Smooth muscle cell (in vitro differentiated cells): ENCODE measurements around the gene SYCE1. TPM values are rescaled to one million over a fixed set of nuclear protein-coding genes. Genes with fewer than 3 reads are reported as not detected.
"Not testable (repeated sequence)": the region's sequence is repeated elsewhere in the genome, so short reads cannot be mapped to it uniquely, and the experiment has no call there.

Experiments
- DNase-seq: peaks from one replicate; lab custom pipeline; 2025; ENCODE audit not compliant: unreplicated experiment; lab: John Stamatoyannopoulos, UW
- H2AFZ ChIP-seq: fragments of 200-600 bp; sonication (generic); 2 replicates; pipeline ENCODE4 v1.6.0; 2016; ENCODE audit warnings: antibody characterized with exemption, low read depth, mild to moderate bottlenecking
- H3F3A ChIP-seq: fragments of 200-600 bp; sonication (generic); 2 replicates; pipeline ENCODE4 v1.6.0; 2017; ENCODE audit warnings: antibody characterized with exemption, low read depth
- H3K27ac ChIP-seq: fragments of 200-600 bp; sonication (generic); 2 replicates; pipeline ENCODE4 v1.5.1; 2016; ENCODE audit warnings: low read depth, mild to moderate bottlenecking
- H3K27me3 ChIP-seq: fragments of 200-600 bp; sonication (generic); 2 replicates; pipeline ENCODE4 v1.6.1; 2016; ENCODE audit warnings: low read depth, mild to moderate bottlenecking
- H3K36me3 ChIP-seq: fragments of 200-600 bp; sonication (generic); 2 replicates; pipeline ENCODE4 v1.5.1; 2016; ENCODE audit warnings: low read depth
- H3K4me1 ChIP-seq: fragments of 200-600 bp; sonication (generic); 2 replicates; pipeline ENCODE4 v1.5.1; 2016; ENCODE audit warnings: low read depth
- H3K4me2 ChIP-seq: fragments of 200-600 bp; sonication (generic); 2 replicates; pipeline ENCODE4 v1.6.0; 2016; ENCODE audit warnings: mild to moderate bottlenecking
- H3K4me3 ChIP-seq: fragments of 200-600 bp; sonication (generic); 2 replicates; pipeline ENCODE4 v1.5.1; 2016; ENCODE audit warnings: mild to moderate bottlenecking
- H3K79me2 ChIP-seq: fragments of 200-600 bp; sonication (generic); 2 replicates; pipeline ENCODE4 v1.6.0; 2016; ENCODE audit warnings: low read depth, mild to moderate bottlenecking
- H3K9ac ChIP-seq: fragments of 200-600 bp; sonication (generic); 2 replicates; pipeline ENCODE4 v1.6.0; 2016; ENCODE audit warnings: low read depth
- H3K9me3 ChIP-seq: fragments of 200-600 bp; sonication (generic); replicated peaks from 2 replicates; pipeline ENCODE4 v1.5.1; 2016; ENCODE audit warnings: low read depth
- H4K20me1 ChIP-seq: fragments of 200-600 bp; sonication (generic); 2 replicates; pipeline ENCODE4 v1.6.0; 2016; ENCODE audit warnings: low read depth
- WGBS: methylation state at CpG from one replicate; pipeline ENCODE4 v1.1.7; 2016; ENCODE audit warnings: low lambda C conversion rate; 5-methylcytosine and 5-hydroxymethylcytosine counted together
- polyA plus RNA-seq: library from polyadenylated mRNA; unstranded; fragments of >200 nt; fragmentation: Nextera tagmentation; extraction: Ambion mirVana; gene quantifications from 2 replicates; pipeline ENCODE4 v1.2.1, GENCODE V29; 2016
- total RNA-seq: library from RNA; depleted of rRNA; stranded (reverse); fragments of >200 nt; gene quantifications from 2 replicates; pipeline ENCODE4 v1.2.3, GENCODE V29; 2014
- TF ChIP-seq, protein P1 (sequence below): fragments of 200-600 bp; sonication (generic); IDR thresholded peaks from 2 replicates; pipeline ENCODE4 v1.5.1; 2017; ENCODE audit warnings: borderline replicate concordance, mild to moderate bottlenecking, antibody characterized with exemption; ENCODE audit not compliant: insufficient read depth, poor library complexity, severe bottlenecking

SYCE1 gene
- total and polyA plus RNA-seq, 2 experiments from 2014 or later: 0.13 TPM; not detected in 1

DNA sequence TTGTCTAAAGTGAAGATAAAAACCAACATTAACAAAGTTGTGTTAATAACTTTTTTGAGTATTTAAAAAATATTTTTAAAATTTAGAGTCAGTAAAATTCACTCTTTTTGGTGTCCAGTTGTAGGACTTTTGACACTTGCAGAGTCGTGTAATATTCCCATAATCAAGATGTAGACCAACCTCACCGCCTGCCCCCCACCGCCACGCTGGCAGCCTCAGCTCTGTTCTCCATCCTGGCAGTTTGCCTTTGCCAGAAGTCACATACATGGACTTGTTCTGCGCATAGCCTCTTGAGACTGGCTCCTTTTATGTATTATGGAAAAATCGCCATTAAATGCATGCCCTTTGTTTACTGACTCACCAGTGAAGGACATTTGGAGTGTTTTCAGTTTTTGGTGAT, 27.3 kb upstream of the SYCE1 start:
- Histone ChIP-seq H3K4me2 (no peak overlapping the region), H3K27ac (no peak overlapping the region), H3K9ac (no peak overlapping the region), H3K27me3 (no peaks in the 10 kb centered on the region), H3K4me3 (no peak overlapping the region), H3K9me3 (peaks cover 12% of the 10 kb centered on the region), H2AFZ (no peak overlapping the region), H3K36me3 (no peaks in the 10 kb centered on the region), H3K79me2 (no peaks in the 10 kb centered on the region), H3F3A (no peaks in the 10 kb centered on the region), H3K4me1 (no peaks in the 10 kb centered on the region), H4K20me1 (no peaks in the 10 kb centered on the region)
- 45% methylated on average over 6 of the region's 6 CpGs for WGBS
- TF ChIP-seq, protein P1, sequence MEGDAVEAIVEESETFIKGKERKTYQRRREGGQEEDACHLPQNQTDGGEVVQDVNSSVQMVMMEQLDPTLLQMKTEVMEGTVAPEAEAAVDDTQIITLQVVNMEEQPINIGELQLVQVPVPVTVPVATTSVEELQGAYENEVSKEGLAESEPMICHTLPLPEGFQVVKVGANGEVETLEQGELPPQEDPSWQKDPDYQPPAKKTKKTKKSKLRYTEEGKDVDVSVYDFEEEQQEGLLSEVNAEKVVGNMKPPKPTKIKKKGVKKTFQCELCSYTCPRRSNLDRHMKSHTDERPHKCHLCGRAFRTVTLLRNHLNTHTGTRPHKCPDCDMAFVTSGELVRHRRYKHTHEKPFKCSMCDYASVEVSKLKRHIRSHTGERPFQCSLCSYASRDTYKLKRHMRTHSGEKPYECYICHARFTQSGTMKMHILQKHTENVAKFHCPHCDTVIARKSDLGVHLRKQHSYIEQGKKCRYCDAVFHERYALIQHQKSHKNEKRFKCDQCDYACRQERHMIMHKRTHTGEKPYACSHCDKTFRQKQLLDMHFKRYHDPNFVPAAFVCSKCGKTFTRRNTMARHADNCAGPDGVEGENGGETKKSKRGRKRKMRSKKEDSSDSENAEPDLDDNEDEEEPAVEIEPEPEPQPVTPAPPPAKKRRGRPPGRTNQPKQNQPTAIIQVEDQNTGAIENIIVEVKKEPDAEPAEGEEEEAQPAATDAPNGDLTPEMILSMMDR: no peak
- DNase-seq: no peak

DNA sequence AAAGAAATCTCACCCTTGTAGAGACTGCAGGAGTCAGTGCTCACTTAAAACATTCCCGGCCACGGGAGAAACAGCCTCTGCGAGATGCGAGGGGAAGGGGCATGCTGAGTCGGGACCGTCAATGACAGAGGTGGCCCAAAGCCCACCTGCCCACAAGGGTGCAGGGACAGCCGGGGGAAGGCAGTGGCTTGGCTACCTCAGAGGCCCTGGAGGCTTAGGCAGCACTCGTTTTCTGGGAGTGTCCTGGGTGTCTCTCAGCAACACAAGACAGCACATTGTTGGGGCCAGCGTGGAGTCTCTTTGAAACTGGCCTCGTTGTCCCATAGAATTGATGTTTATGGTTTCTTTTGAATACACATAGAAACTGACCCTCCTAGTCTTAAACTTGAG, 25.6 kb upstream of the SYCE1 start:
- TF ChIP-seq, protein P1: no peak
- no peaks in the 10 kb centered on the region for H3K36me3 ChIP-seq
- no peak overlapping the region for H3K27ac ChIP-seq
- no peak overlapping the region for H3K4me3 ChIP-seq
- H3K27me3 ChIP-seq: no peaks in the 10 kb centered on the region
- H3K9ac ChIP-seq: no peak overlapping the region
- 74% methylated on average over 10 of the region's 10 CpGs for WGBS
- H3K9me3 ChIP-seq: peaks cover 1% of the 10 kb centered on the region
- no peaks in the 10 kb centered on the region for H3F3A ChIP-seq
- DNase-seq: no peak
- H3K4me1 ChIP-seq: no peaks in the 10 kb centered on the region
- H3K79me2 ChIP-seq: no peaks in the 10 kb centered on the region
- H4K20me1 ChIP-seq: no peaks in the 10 kb centered on the region
- no peak overlapping the region for H3K4me2 ChIP-seq
- H2AFZ ChIP-seq: no peak overlapping the region

DNA sequence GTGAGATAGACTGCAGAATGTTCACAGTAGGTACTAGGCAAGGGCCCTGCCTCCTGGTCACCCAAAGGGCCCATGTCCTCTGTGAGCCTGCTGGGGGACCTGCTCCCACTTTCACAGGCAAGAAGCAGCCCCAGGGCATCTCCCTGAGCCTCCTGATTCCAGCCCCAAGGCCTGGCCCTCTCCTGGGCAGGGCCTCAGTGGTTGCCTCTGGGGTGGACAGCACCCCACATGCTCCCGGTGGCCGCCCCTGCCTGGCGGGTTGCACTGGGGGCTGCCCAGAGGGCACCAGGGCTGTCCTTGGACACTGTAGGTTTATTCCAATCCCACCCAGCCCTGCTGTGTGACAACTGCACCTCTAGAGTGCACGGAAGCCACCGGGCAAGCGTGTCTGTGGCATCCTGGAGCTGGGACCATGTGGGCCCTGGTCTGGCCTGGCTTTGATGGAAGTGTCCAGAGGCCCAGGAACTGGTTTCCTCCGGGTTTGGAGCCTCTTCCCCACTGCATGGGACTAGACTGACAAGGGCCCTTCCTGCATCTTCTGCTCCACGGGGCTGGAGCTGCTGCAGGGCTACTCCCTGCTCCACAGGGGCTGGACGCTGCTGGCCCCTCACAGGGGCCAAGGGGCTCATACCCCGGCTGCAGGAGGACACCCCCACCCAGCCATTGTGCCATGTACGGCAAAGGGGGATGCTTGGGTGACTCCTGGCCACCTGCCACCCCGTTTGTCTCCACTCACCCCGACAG, 25.0 kb upstream of the SYCE1 start:
- Histone ChIP-seq H3K79me2 (no peaks in the 10 kb centered on the region), H3K4me3 (no peak overlapping the region), H3K4me1 (no peaks in the 10 kb centered on the region), H2AFZ (no peak overlapping the region), H3K9ac (no peak overlapping the region), H3F3A (no peaks in the 10 kb centered on the region), H3K36me3 (no peaks in the 10 kb centered on the region), H3K27me3 (no peaks in the 10 kb centered on the region), H3K9me3 (no peaks in the 10 kb centered on the region), H3K27ac (no peak overlapping the region), H4K20me1 (no peaks in the 10 kb centered on the region), H3K4me2 (no peak overlapping the region)
- TF ChIP-seq, protein P1: no peak
- no peak for DNase-seq
- WGBS: 72% methylated on average over 13 of the region's 13 CpGs

DNA sequence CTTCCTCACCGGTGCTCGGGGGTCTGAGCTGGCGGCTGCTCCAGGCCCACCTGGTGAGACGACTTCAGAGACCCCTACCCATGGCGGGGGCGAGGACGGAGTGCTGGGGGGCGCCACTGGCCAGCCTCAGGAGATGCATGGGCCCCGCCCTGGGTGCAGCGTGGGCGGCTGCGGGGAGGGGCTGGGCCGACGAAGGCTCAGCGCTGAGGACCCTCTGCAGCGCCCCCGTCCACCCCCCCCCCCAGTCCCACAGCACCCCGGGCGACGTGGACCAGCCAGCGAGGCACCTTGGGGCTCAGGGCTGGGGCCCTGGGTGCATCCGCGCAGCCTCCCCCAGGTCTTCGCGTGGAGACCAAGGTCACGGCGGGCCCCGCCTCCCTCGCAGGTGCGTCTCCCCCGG, 11.7 kb upstream of the SYCE1 start:
- H3K27me3 ChIP-seq, H3K4me3 ChIP-seq, H3K9ac ChIP-seq, H3F3A ChIP-seq, H3K9me3 ChIP-seq, H3K79me2 ChIP-seq, H2AFZ ChIP-seq, H3K4me1 ChIP-seq, H4K20me1 ChIP-seq, H3K36me3 ChIP-seq, DNase-seq, H3K27ac ChIP-seq, H3K4me2 ChIP-seq: not testable (repeated sequence)
- no CpG with 5 or more reads among the region's 31 CpGs for WGBS

DNA sequence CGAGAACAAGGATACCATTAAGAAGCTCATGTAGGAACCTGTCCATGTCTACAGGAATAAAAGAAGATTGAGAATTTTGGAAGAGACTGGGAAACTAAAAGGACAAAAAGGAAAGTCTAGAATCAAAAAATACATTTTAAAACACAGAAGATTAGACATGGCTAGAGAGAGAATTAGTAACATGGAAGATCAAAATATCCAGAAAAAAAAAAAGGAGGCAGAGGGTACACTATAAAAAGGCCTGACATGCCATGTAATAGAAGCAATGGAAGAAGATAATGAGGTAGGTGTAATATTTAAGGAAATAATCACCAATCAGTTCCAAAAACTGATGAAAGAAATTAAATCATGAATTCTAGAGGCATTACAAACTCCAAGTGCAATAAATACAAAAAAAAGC, 8.1 kb upstream of the SYCE1 start:
- not testable (repeated sequence) for H3K36me3 ChIP-seq, H4K20me1 ChIP-seq, DNase-seq, H3K27me3 ChIP-seq, H3K9ac ChIP-seq, H3K27ac ChIP-seq, H3K4me1 ChIP-seq, H3K4me3 ChIP-seq, H2AFZ ChIP-seq, H3K79me2 ChIP-seq, H3K9me3 ChIP-seq, H3K4me2 ChIP-seq, H3F3A ChIP-seq
- WGBS: 80% methylated on average over 1 of the region's 1 CpG

DNA sequence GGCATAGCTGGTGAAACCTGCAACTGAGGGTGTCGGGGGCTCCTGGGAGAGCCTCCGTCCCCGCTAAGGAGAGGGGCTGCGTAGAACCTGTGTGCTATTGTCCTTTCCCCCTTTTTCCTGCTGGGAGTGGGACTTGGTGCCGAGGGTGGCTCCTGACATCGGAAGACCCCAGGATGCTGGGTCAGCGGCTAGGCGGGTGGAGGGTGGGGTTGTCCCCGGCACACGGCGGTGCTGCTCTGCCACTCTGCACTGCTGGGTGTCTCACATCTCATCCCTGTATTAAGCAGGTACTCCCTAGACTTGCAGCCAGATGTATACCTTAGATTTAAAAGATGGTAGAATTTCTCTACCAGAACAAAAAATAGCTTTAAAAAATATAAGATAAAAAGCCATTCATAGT, 6.7 kb upstream of the SYCE1 start:
- not testable (repeated sequence) for H3K9ac ChIP-seq, H3F3A ChIP-seq, H4K20me1 ChIP-seq, H3K4me2 ChIP-seq, H3K79me2 ChIP-seq, H3K27me3 ChIP-seq, H2AFZ ChIP-seq, H3K9me3 ChIP-seq, DNase-seq, H3K4me1 ChIP-seq, H3K4me3 ChIP-seq, H3K36me3 ChIP-seq, H3K27ac ChIP-seq
- 86% methylated on average over 11 of the region's 11 CpGs for WGBS
